ENCODE measurements around the gene ZNF146.
"Not testable (repeated sequence)": the region's sequence is repeated elsewhere in the genome, so short reads cannot be mapped to it uniquely, and the experiment has no call there.

The ZNF146 gene

GRCh38 chr19:36214386-36215275 lies at the start of gene ZNF146, which contains the start of gene ZNF565:
Gene ZNF146, plus strand, starts transcription at chr19:36215106. Its CDS starts 21,335 bp downstream, at chr19:36236441.
Gene ZNF565, minus strand, starts transcription at chr19:36214665. Its CDS starts 12,680 bp downstream, at chr19:36201985.
- peak; percentile 93 for DNase-seq

- no peak for DNase-seq
These were observed 45.7 kb upstream of the ZNF146 start for GRCh38 chr19:36169084-36169760.

- no peak for DNase-seq
These were observed 42.1 kb upstream of the ZNF146 start for GRCh38 chr19:36172852-36173251.

- DNase-seq: not testable (repeated sequence)
These were observed 41.1 kb upstream of the ZNF146 start for GRCh38 chr19:36173846-36174245.

GRCh38 chr19:36179077-36179476 lies 35.8 kb upstream of the ZNF146 start:
- not testable (repeated sequence) for DNase-seq

GRCh38 chr19:36182612-36183244 lies 32.2 kb upstream of the ZNF146 start:
- DNase-seq: no peak

GRCh38 chr19:36183245-36183628 lies 31.7 kb upstream of the ZNF146 start:
- DNase-seq: no peak

GRCh38 chr19:36186722-36187121 lies 28.2 kb upstream of the ZNF146 start:
- DNase-seq: not testable (repeated sequence)

- DNase-seq: no peak
These were observed 18.7 kb upstream of the ZNF146 start for GRCh38 chr19:36196249-36196648.

- no peak for DNase-seq
These were observed 16.8 kb upstream of the ZNF146 start for GRCh38 chr19:36198119-36198518.

- no peak for DNase-seq
These were observed 13.2 kb upstream of the ZNF146 start for GRCh38 chr19:36201684-36202083.

GRCh38 chr19:36203293-36203692 lies 11.6 kb upstream of the ZNF146 start:
- DNase-seq: no peak

- no peak for DNase-seq
These were observed 7.2 kb upstream of the ZNF146 start for GRCh38 chr19:36207605-36208252.

GRCh38 chr19:36209372-36209771 lies 5.5 kb upstream of the ZNF146 start:
- DNase-seq: no peak

- DNase-seq: no peak
These were observed 4.4 kb upstream of the ZNF146 start for GRCh38 chr19:36210497-36210896.

GRCh38 chr19:36212895-36213294 lies 2.0 kb upstream of the ZNF146 start:
- DNase-seq: no peak

- DNase-seq: peak; percentile 9
These were observed 594 bp downstream of the ZNF146 start for GRCh38 chr19:36215276-36216123.

- DNase-seq: no peak
These were observed 6.6 kb downstream of the ZNF146 start for GRCh38 chr19:36221474-36221873.

GRCh38 chr19:36222503-36222902 lies 7.6 kb downstream of the ZNF146 start:
- DNase-seq: no peak

GRCh38 chr19:36225219-36225892 lies 10.4 kb downstream of the ZNF146 start:
- peak; percentile 4 for DNase-seq

- DNase-seq: not testable (repeated sequence)
These were observed 18.7 kb downstream of the ZNF146 start for GRCh38 chr19:36233626-36234025.

All from amniotic stem cell (primary cell).